Large intestine (tissue), 3 donors: ENCODE measurements around the gene KRT222. TPM values are rescaled to one million over a fixed set of nuclear protein-coding genes. Genes with fewer than 3 reads are reported as not detected.

Experiments used
- DNase-seq, 2 donors: peaks; one replicate each; pipeline versions ENCODE4 v3.0.0 to v3.0.0-alpha.2; 2013
- H3K27ac ChIP-seq: one replicate; pipeline ENCODE4 v1.5.1; 2013; ENCODE audit warnings: low read length
- H3K27me3 ChIP-seq: 2 replicates; pipeline ENCODE4 v1.6.1; 2013; ENCODE audit warnings: low read length; ENCODE audit not compliant: control insufficient read depth, insufficient read depth
- H3K36me3 ChIP-seq: 2 replicates; pipeline ENCODE4 v1.6.1; 2013; ENCODE audit warnings: low read length; ENCODE audit not compliant: control insufficient read depth, insufficient read depth
- H3K4me1 ChIP-seq: one replicate; pipeline ENCODE4 v1.6.1; 2013; ENCODE audit warnings: low read length; ENCODE audit not compliant: control insufficient read depth, insufficient read depth
- H3K4me3 ChIP-seq: one replicate; pipeline ENCODE4 v1.5.1; 2013; ENCODE audit warnings: low read length
- H3K9me3 ChIP-seq: one replicate; pipeline ENCODE4 v1.6.1; 2013; ENCODE audit warnings: mild to moderate bottlenecking, low read depth, low read length, moderate library complexity; ENCODE audit not compliant: control insufficient read depth
- WGBS: methylation state at CpG from one replicate; pipeline ENCODE4 v1.1.5; 2013; ENCODE audit warnings: low lambda C conversion rate; ENCODE audit not compliant: insufficient coverage; 5-methylcytosine and 5-hydroxymethylcytosine counted together
- polyA plus RNA-seq: library from polyadenylated mRNA; unstranded; fragments of 120-200 nt; gene quantifications from one replicate; pipeline ENCODE4 v1.2.1, GENCODE V29; 2013

Gene KRT222
- polyA plus RNA-seq, 1 donor, result 2.0 TPM

DNA sequence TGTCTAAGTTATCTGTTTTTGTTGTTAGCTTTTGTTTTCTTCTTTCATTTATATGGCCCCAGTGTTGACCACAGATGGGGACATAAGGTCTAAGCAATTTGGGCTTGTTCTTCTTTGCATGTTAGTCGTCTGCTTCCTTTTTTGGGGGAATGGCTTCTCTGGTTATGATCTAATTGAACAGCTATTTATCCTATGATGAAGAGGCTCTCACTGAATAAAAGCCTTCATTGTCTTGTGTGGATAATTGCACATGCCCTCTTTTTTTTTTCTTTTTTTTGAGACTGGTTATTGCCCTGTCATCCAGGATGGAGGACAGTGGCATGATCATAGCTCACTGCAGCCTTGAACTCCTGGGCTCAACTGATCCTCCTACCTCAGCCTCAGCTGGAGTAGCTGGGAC lies 31.1 kb downstream of the KRT222 start:
- no peaks in the 10 kb centered on the region for H3K4me1 ChIP-seq
- H3K27me3 ChIP-seq, result no peaks in the 10 kb centered on the region
- H3K4me3 ChIP-seq, result no peak overlapping the region
- DNase-seq, result no peak
- no peak overlapping the region for H3K27ac ChIP-seq
- WGBS, result no CpG with 5 or more reads among the region's 1 CpG
- no peaks in the 10 kb centered on the region for H3K9me3 ChIP-seq
- H3K36me3 ChIP-seq, result peaks cover 63% of the 10 kb centered on the region

DNA sequence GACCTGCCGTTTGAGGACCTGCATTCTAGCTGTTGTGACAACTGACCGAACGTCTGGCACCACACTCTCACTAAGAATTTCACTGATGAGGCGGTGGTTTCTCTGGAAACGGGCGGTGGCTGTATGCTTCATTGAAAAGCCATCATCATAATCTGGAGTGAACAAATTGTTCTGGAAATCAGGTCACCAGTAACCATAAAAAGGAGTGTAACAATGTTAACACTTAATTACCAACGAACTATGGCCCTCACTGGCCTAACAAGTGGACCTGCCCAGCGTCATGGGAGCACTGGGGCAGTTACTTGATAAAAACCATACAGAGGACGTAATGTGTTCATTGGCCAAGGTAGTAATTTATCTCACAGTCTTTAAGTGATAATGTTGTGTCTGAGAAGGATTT lies 32.8 kb downstream of the KRT222 start:
- Histone ChIP-seq H3K27me3 (no peaks in the 10 kb centered on the region), H3K27ac (peak overlapping the region; percentile 1), H3K4me1 (no peaks in the 10 kb centered on the region), H3K4me3 (no peak overlapping the region), H3K36me3 (peaks cover 62% of the 10 kb centered on the region), H3K9me3 (no peaks in the 10 kb centered on the region)
- no CpG with 5 or more reads among the region's 9 CpGs for whole genome bisulfite sequencing
- peak; percentile 48 to 77 for DNase-seq

DNA sequence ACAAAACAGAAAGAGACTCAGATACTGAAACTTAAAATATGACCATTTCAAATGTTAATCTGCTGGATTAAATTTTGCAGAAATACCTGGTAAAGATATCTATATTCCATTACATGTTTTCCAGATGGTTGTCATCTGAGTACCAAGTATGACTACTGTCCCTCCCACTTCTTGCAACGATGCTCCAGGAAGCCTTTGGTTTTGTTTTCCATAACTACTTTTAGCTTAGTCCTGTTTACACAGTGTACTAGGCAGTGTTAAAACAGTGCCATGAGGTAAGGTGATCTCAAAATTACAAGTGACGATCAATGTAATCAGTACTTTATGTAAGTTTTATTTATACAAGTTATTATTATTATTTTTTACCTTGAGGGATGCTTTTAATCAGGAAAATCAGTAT lies 35.1 kb downstream of the KRT222 start:
- Histone ChIP-seq H3K36me3 (peaks cover 45% of the 10 kb centered on the region), H3K27ac (no peak overlapping the region), H3K9me3 (no peaks in the 10 kb centered on the region), H3K27me3 (no peaks in the 10 kb centered on the region), H3K4me1 (no peaks in the 10 kb centered on the region), H3K4me3 (no peak overlapping the region)
- WGBS, result 100% methylated on average over 1 of the region's 2 CpGs
- DNase-seq, result no peak

GRCh38 chr17:40625311-40625710 lies 39.7 kb downstream of the KRT222 start:
- WGBS, result no CpG with 5 or more reads among the region's 5 CpGs
- no peak overlapping the region for H3K27ac ChIP-seq
- peaks cover 13% of the 10 kb centered on the region for H3K36me3 ChIP-seq
- H3K27me3 ChIP-seq, result no peaks in the 10 kb centered on the region
- no peaks in the 10 kb centered on the region for H3K9me3 ChIP-seq
- H3K4me1 ChIP-seq, result no peaks in the 10 kb centered on the region
- no peak overlapping the region for H3K4me3 ChIP-seq
- DNase-seq, result no peak

GRCh38 chr17:40623419-40624210 lies 41.4 kb downstream of the KRT222 start:
- Histone ChIP-seq H3K36me3 (peaks cover 4% of the 10 kb centered on the region), H3K9me3 (no peaks in the 10 kb centered on the region), H3K27ac (no peak overlapping the region), H3K27me3 (no peaks in the 10 kb centered on the region), H3K4me3 (no peak overlapping the region), H3K4me1 (peaks cover 11% of the 10 kb centered on the region)
- no peak for DNase-seq
- WGBS, result 100% methylated on average over 2 of the region's 12 CpGs

DNA sequence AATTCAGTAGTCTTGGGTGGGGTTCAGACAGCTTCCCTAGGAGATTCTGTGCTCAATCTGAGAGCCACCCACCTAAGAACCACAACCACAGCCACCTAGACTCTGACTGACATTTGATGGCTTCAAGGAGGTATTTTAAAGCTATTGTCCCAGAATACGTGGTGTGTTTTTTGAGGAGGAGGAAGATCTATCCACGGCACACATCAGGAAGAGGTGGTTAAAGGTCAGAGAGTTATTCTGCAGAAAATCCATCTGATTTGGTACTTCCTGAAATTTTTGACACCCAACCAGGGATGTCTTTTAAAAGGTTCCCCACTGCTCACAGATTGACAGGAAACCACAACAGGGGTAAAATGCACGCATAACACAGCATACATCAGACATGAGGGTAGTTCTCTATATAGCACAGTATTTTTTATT lies 42.5 kb downstream of the KRT222 start:
- no peak for DNase-seq

DNA sequence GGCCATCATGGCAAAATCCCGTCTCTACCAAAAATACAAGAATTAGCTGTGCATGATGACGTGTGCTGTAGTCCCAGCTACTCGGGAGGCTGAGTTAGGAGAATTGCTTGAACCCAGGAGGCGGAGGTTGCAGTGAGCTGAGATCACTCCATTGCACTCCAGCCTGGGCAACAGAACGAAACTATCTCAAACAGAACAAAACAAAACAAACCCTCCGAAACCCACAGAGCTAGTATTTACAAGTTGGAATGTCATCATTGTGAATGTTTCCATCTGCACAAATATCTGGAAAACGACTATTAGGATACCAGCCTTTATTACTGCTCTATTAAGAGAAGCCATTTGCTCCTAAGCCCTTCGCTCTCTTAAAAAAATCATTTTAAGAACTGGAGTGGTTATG lies 43.4 kb downstream of the KRT222 start:
- H3K27me3 ChIP-seq, result no peaks in the 10 kb centered on the region
- no peak for DNase-seq
- peaks cover 16% of the 10 kb centered on the region for H3K4me1 ChIP-seq
- no peaks in the 10 kb centered on the region for H3K9me3 ChIP-seq
- H3K27ac ChIP-seq, result no peak overlapping the region
- WGBS, result 60% methylated on average over 1 of the region's 8 CpGs
- H3K36me3 ChIP-seq, result no peaks in the 10 kb centered on the region
- no peak overlapping the region for H3K4me3 ChIP-seq

More for the DNA sequence above, 42.5 kb downstream of the KRT222 start:
- Histone ChIP-seq H3K27me3 (no peaks in the 10 kb centered on the region), H3K36me3 (no peaks in the 10 kb centered on the region), H3K9me3 (no peaks in the 10 kb centered on the region), H3K27ac (no peak overlapping the region), H3K4me1 (peaks cover 16% of the 10 kb centered on the region), H3K4me3 (no peak overlapping the region)
- WGBS, result no CpG with 5 or more reads among the region's 3 CpGs

DNA sequence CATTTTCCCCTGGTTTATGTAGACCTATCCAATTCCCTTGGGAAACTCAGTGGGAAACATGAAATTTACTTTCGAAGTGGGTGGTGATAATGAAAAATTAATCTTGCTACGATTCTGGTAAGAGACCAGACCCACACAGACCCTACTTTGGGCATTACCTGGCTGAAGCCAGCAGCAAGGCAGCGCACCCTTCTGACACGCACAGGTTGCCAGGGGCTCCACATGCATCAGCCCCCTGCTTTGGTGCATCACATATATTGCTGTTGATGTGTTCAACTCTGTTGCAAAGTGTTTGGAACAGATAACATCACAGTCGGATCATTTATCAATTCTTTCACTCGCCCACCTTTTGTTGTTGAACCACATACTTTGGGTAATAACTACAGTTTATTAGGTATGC lies 44.0 kb downstream of the KRT222 start:
- H3K27ac ChIP-seq, result no peak overlapping the region
- no peak overlapping the region for H3K4me3 ChIP-seq
- peaks cover 16% of the 10 kb centered on the region for H3K4me1 ChIP-seq
- WGBS, result 90% methylated on average over 2 of the region's 6 CpGs
- no peak for DNase-seq
- no peaks in the 10 kb centered on the region for H3K27me3 ChIP-seq
- no peaks in the 10 kb centered on the region for H3K36me3 ChIP-seq
- H3K9me3 ChIP-seq, result no peaks in the 10 kb centered on the region

DNA sequence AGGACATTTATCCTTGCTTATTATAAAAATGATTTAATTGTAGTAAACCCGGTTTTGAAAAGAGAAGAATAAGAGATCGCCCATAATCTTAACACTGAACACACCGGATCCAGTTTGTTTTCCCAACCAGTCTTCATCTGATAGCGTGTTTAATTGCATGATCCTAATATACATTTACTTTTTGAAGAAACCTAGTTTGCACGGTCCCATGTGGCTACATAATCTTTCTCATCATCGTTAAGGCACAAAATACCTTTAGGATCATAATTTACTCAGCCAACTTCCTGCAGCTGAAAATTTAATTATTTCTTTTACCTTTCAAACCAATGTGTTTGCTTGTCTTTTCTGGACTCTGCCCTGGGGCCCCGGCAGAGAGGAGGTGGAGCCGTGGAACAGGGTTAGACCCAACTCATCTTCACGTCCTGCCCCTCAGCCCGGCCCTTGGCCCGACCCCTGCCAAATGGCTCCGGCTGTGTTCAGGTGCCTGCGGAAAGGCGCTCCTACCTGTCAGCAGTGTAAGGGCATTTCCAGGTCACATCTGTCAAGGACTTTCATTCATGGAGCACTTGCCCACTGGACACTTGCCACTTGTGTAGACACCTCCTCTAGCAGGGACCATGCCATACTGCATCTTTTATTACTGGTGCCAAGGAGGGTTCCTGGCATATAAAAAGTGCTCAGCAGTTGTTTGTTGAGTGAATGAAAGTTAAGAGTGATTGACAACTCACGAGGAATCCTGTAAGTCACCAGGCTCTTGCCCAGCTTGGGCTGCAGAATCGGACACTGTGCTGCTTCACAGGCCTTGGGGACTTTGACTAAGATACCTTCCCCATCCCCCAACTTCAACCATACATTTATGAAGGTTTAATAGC lies 46.0 kb downstream of the KRT222 start:
- 25% methylated on average over 3 of the region's 16 CpGs for WGBS
- Histone ChIP-seq H3K9me3 (no peaks in the 10 kb centered on the region), H3K27me3 (no peaks in the 10 kb centered on the region), H3K36me3 (no peaks in the 10 kb centered on the region), H3K4me1 (peaks cover 16% of the 10 kb centered on the region), H3K27ac (peak overlapping the region; percentile 20), H3K4me3 (no peak overlapping the region)
- DNase-seq, result peak; percentile 58 to 84

- Histone ChIP-seq H3K9me3 (no peaks in the 10 kb centered on the region), H3K27ac (no peak overlapping the region), H3K4me3 (no peak overlapping the region), H3K4me1 (peaks cover 16% of the 10 kb centered on the region), H3K36me3 (no peaks in the 10 kb centered on the region), H3K27me3 (peaks cover under 1% of the 10 kb centered on the region)
- DNase-seq, result peak in 1 of 2 donors; percentile 32
- no CpG with 5 or more reads among the region's 11 CpGs for WGBS
Observed at GRCh38 chr17:40617678-40618240, 47.2 kb downstream of the KRT222 start.
